Measurements from ENCODE around the gene CNTN2. TPM values are rescaled to one million over a fixed set of nuclear protein-coding genes. Genes with fewer than 3 reads are reported as not detected.
A peak's percentile ranks its signal among the peaks of the same experiment; 100 is the strongest.

CNTN2 gene
- total RNA-seq, 1 experiment from 2014 or later = 1.2 TPM

GRCh38 chr1:205052690-205053089, 9.7 kb downstream of the CNTN2 start:
- CTCF ChIA-PET = interaction anchor here (0.8 to 4.2 kb wide), 11 partner anchors 9 to 176 kb away, joined by 3 to 51 read pairs (median 6); partner anchors contain the start of gene CNTN2
- Mint-ChIP-seq H3K27ac (no peak overlapping the region), H3K4me1 (no peaks in the 10 kb centered on the region), H3K9me3 (no peaks in the 10 kb centered on the region), H3K36me3 (no peaks in the 10 kb centered on the region), H3K4me3 (no peak overlapping the region), H3K27me3 (ENCODE audit: low read depth) (no peaks in the 10 kb centered on the region)
- TF ChIP-seq TEAD4 (CRISPR knock-in tag; IDR thresholded peaks at IDR 0.05) (no peak), JAZF1 (CRISPR knock-in tag; IDR thresholded peaks at IDR 0.05) (no peak), JUN (CRISPR knock-in tag; IDR thresholded peaks at IDR 0.05) (no peak), CBFB (CRISPR knock-in tag; IDR thresholded peaks at IDR 0.05; ENCODE audit: low read depth) (no peak), EMX1 (CRISPR knock-in tag; IDR thresholded peaks at IDR 0.05) (no peak), FOXK1 (CRISPR knock-in tag; IDR thresholded peaks at IDR 0.05) (no peak), ETV6 (CRISPR knock-in tag; IDR thresholded peaks at IDR 0.05) (no peak)
- TF ChIP-seq, protein P1, sequence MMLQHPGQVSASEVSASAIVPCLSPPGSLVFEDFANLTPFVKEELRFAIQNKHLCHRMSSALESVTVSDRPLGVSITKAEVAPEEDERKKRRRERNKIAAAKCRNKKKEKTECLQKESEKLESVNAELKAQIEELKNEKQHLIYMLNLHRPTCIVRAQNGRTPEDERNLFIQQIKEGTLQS (CRISPR knock-in tag; conservative IDR thresholded peaks at IDR 0.05) = no peak
- TF ChIP-seq, protein P2, sequence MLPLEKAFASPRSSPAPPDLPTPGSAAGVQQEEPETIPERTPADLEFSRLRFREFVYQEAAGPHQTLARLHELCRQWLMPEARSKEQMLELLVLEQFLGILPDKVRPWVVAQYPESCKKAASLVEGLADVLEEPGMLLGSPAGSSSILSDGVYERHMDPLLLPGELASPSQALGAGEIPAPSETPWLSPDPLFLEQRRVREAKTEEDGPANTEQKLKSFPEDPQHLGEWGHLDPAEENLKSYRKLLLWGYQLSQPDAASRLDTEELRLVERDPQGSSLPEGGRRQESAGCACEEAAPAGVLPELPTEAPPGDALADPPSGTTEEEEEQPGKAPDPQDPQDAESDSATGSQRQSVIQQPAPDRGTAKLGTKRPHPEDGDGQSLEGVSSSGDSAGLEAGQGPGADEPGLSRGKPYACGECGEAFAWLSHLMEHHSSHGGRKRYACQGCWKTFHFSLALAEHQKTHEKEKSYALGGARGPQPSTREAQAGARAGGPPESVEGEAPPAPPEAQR (CRISPR knock-in tag; IDR thresholded peaks at IDR 0.05) = no peak
- POLR2A ChIA-PET = no interaction called here
- DNase-seq (ENCODE audit: low spot score) = no peak
- ATAC-seq = peak; percentile 44

- H3K9me3 Mint-ChIP-seq = no peaks in the 10 kb centered on the region
- POLR2A ChIA-PET = no interaction called here
- no peaks in the 10 kb centered on the region for H3K36me3 Mint-ChIP-seq
- TF ChIP-seq ZBTB43 (CRISPR knock-in tag; IDR thresholded peaks at IDR 0.05) (no peak), PRDM15 (CRISPR knock-in tag; IDR thresholded peaks at IDR 0.05) (no peak), ATF2 (CRISPR knock-in tag; IDR thresholded peaks at IDR 0.05; ENCODE audit: borderline replicate concordance, low read depth) (no peak), ETV6 (CRISPR knock-in tag; IDR thresholded peaks at IDR 0.05) (no peak), HMGA2 (CRISPR knock-in tag; IDR thresholded peaks at IDR 0.05) (no peak), NR3C1 (CRISPR knock-in tag; conservative IDR thresholded peaks at IDR 0.05; ENCODE audit: low read depth) (no peak), JAZF1 (CRISPR knock-in tag; IDR thresholded peaks at IDR 0.05) (no peak), ATF1 (CRISPR knock-in tag; IDR thresholded peaks at IDR 0.05) (no peak)
- no peaks in the 10 kb centered on the region for H3K4me1 Mint-ChIP-seq
- CTCF ChIA-PET = interaction anchor here (1.1 to 4.2 kb wide), 9 partner anchors 8 to 176 kb away, joined by 3 to 51 read pairs (median 7); partner anchors contain the start of gene CNTN2
- no peak for ATAC-seq
- H3K27ac Mint-ChIP-seq = no peak overlapping the region
- DNase-seq (ENCODE audit: low spot score) = no peak
- H3K4me3 Mint-ChIP-seq = no peak overlapping the region
- no peaks in the 10 kb centered on the region for H3K27me3 Mint-ChIP-seq (ENCODE audit: low read depth)
Measured at GRCh38 chr1:205053296-205053695, 10.3 kb downstream of the CNTN2 start.
